Stimulated activated CD4-positive, alpha-beta T cell treated with anti-CD3 and anti-CD28 coated beads, Interleukin-15, amount 100 ng/mL, for 1 hour (primary cell): ENCODE measurements around the gene YWHAQ.
"Not testable (repeated sequence)": the region's sequence is repeated elsewhere in the genome, so short reads cannot be mapped to it uniquely, and the experiment has no call there.

ENCODE experiments used
- DNase-seq, 2 donors: peaks; one replicate each; pipeline ENCODE4 v3.0.0-alpha.2; 2020; ENCODE audit warnings: low read depth in 1 of 2, low spot score in 1 of 2

The YWHAQ gene

GRCh38 chr2:9552219-9553178 lies 78.3 kb downstream of the YWHAQ start:
- DNase-seq = no peak

- not testable (repeated sequence) for DNase-seq
Observed at GRCh38 chr2:9550859-9551391, 79.9 kb downstream of the YWHAQ start.

- DNase-seq = no peak
Observed at GRCh38 chr2:9549420-9549819, 81.4 kb downstream of the YWHAQ start.

- DNase-seq = no peak
Observed at GRCh38 chr2:9548506-9548905, 82.3 kb downstream of the YWHAQ start.

GRCh38 chr2:9547262-9547991 lies 83.4 kb downstream of the YWHAQ start:
- DNase-seq = no peak

- no peak for DNase-seq
Observed at GRCh38 chr2:9545502-9545901, 85.3 kb downstream of the YWHAQ start.

GRCh38 chr2:9543557-9543956 lies 87.2 kb downstream of the YWHAQ start:
- DNase-seq = no peak

- DNase-seq = no peak
Observed at GRCh38 chr2:9539531-9539930, 91.3 kb downstream of the YWHAQ start.

- no peak for DNase-seq
Observed at GRCh38 chr2:9538000-9538507, 92.7 kb downstream of the YWHAQ start.

- no peak for DNase-seq
Observed at GRCh38 chr2:9536504-9536903, 94.3 kb downstream of the YWHAQ start.

GRCh38 chr2:9535177-9535576 lies 95.6 kb downstream of the YWHAQ start:
- no peak for DNase-seq
